ENCODE results near the gene CASKIN2.

CASKIN2 gene

DNA sequence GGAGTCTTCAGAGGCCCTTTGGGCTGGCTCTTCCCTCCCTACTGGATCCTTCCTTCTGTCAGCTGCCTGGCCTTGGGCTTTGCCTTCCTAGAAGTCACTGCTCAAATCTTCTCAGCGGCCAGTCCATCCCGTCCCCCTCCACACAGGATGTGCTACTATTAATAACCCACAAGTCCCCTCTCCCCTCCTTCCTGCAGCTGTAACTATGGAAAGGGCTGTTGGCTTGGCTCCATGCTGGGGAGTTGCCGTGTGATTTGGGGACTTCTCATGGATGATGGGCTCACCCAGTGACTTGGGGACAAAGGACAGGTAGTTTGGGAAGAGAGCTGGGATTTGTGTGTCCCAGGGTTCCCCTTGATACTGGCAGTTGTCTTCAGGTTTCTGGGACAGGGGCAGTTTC lies 39.5 kb downstream of the CASKIN2 start:
- Histone ChIP-seq H3K4me1 (ENCODE audit: control insufficient read depth, insufficient read depth, low read length) (peaks cover 32% of the 10 kb centered on the region), H3K9me3 (ENCODE audit: control insufficient read depth, low read length) (no peaks in the 10 kb centered on the region), H3K36me3 (ENCODE audit: control insufficient read depth, insufficient read depth, low read length) (no peaks in the 10 kb centered on the region), H3K27me3 (ENCODE audit: control insufficient read depth, insufficient read depth, low read length) (no peaks in the 10 kb centered on the region), H3K9ac (ENCODE audit: low read length) (no peak overlapping the region), H3K4me3 (ENCODE audit: low read length) (no peak overlapping the region)

DNA sequence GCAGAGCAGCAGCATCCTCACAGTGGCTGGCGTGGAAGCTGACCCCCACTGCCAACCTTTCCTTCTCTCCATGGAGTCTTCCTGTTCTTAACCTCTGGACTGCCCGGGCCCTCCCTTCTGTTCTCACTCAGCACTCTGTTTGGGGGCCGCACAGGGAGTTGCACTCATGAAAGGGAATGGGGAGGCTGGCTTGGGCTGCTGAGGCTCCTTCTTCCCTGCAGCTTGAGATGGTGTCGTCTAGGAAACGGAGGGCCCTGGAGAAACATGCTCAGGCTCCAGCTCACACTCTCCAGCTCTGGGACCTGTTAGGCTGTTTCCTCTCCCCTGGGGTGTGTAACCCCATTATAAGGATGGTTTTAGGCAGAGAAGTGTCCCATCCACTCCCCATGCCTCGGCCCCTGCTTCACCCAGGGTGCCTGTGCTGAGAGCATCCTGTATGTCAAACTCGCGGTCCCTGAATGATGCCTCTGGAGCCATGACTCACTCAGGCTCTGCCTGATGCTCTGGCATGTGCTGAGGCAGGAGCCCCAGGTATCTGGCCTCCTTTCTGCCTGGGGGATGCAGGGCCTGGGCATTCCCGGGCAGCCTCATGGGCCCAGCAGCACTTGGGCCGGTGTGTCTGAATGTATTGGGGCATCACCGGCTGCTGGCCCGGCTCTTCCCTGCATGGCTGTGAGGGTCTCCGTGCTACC lies 40.0 kb downstream of the CASKIN2 start:
- Histone ChIP-seq H3K4me1 (ENCODE audit: control insufficient read depth, insufficient read depth, low read length) (peaks cover 32% of the 10 kb centered on the region), H3K36me3 (ENCODE audit: control insufficient read depth, insufficient read depth, low read length) (no peaks in the 10 kb centered on the region), H3K9ac (ENCODE audit: low read length) (no peak overlapping the region), H3K9me3 (ENCODE audit: control insufficient read depth, low read length) (no peaks in the 10 kb centered on the region), H3K27me3 (ENCODE audit: control insufficient read depth, insufficient read depth, low read length) (no peaks in the 10 kb centered on the region), H3K4me3 (ENCODE audit: low read length) (no peak overlapping the region)

DNA sequence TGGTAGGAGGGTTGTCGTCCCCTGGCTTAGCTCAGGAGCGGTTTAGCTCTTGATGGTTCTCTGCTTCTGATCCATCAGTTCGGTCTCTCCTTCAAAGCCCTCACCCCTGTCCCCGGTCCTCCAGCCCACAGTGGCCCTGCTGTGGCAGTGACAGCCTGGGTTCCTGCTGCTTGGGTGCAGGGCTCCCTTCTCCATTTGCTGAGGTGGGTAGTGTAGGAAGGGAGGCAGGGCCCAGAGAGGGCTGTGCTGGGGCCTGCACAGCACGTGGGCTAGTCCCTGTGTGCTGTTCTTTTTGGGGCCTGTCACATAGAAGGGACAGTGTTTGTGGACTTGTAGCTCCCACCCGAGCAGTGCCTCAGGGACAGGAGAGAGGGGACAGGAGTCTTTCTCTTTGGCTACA lies 40.6 kb downstream of the CASKIN2 start:
- Histone ChIP-seq H3K36me3 (ENCODE audit: control insufficient read depth, insufficient read depth, low read length) (no peaks in the 10 kb centered on the region), H3K9ac (ENCODE audit: low read length) (no peak overlapping the region), H3K4me3 (ENCODE audit: low read length) (no peak overlapping the region), H3K9me3 (ENCODE audit: control insufficient read depth, low read length) (no peaks in the 10 kb centered on the region), H3K4me1 (ENCODE audit: control insufficient read depth, insufficient read depth, low read length) (peaks cover 32% of the 10 kb centered on the region), H3K27me3 (ENCODE audit: control insufficient read depth, insufficient read depth, low read length) (no peaks in the 10 kb centered on the region)

DNA sequence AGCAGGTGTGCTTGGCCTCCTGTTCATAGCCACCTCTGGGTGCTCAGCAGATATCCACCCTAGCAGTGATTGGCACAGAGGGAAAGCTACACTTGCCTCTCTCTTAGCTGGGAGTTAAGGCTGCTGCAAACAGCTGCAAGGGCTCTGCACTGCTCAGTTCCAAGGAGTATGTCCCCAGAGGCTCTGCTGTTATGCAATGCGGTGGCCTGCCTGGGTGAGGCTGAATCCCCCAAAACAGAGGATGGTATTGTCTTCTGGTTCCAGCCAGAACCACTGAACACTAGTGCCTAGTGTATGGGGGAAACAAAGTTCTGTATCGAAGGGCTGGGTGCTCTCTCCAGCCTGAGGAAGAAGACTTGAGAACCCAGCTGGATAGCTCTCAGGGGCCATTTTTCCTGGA lies 42.1 kb downstream of the CASKIN2 start:
- Histone ChIP-seq H3K9me3 (ENCODE audit: control insufficient read depth, low read length) (no peaks in the 10 kb centered on the region), H3K36me3 (ENCODE audit: control insufficient read depth, insufficient read depth, low read length) (no peaks in the 10 kb centered on the region), H3K9ac (ENCODE audit: low read length) (no peak overlapping the region), H3K27me3 (ENCODE audit: control insufficient read depth, insufficient read depth, low read length) (no peaks in the 10 kb centered on the region), H3K4me3 (ENCODE audit: low read length) (no peak overlapping the region), H3K4me1 (ENCODE audit: control insufficient read depth, insufficient read depth, low read length) (peaks cover 43% of the 10 kb centered on the region)

DNA sequence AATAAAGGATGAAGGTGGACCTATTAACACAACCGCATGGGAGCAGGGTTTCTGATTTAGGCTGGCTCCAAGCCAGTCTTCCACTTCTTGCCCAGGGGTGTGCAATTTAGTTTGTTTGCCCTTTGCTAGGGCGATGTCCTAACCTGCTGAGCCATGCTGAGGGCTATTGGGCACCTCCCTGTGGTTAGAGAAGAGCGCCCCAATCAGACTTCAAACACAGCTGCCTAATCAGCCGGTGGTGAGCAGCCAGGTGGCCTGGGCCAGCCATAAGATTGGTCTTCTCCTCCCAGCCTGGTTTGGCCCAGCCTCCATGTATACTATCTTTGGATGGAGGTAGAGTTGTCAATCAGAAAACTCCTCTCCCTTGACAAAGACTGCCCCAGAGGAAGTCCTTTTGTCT lies 43.2 kb downstream of the CASKIN2 start:
- no peak overlapping the region for H3K4me3 ChIP-seq (ENCODE audit: low read length)
- H3K4me1 ChIP-seq (ENCODE audit: control insufficient read depth, insufficient read depth, low read length): peaks cover 43% of the 10 kb centered on the region
- H3K9ac ChIP-seq (ENCODE audit: low read length): no peak overlapping the region
- no peaks in the 10 kb centered on the region for H3K27me3 ChIP-seq (ENCODE audit: control insufficient read depth, insufficient read depth, low read length)
- no peaks in the 10 kb centered on the region for H3K36me3 ChIP-seq (ENCODE audit: control insufficient read depth, insufficient read depth, low read length)
- no peaks in the 10 kb centered on the region for H3K9me3 ChIP-seq (ENCODE audit: control insufficient read depth, low read length)

DNA sequence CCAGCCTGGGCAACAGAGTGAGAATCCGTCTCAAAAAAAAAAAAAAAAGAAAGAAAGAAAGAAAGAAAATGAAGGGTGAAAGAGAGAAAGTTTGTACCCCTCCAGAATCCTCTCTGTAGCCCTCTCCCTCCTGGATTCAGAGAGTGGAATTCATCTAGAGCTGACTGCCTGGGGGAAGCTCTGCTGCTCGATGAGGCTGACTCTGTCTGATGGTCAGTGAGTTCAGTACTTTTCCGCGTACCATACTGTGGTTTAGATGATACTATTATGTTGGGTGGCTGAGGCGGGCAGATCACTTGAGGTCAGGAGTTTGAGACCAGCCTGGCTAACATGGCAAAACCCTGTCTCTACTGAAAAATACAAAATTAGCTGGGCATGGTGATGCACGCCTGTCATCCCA lies 44.1 kb downstream of the CASKIN2 start:
- H3K4me1 ChIP-seq (ENCODE audit: control insufficient read depth, insufficient read depth, low read length): peaks cover 34% of the 10 kb centered on the region

DNA sequence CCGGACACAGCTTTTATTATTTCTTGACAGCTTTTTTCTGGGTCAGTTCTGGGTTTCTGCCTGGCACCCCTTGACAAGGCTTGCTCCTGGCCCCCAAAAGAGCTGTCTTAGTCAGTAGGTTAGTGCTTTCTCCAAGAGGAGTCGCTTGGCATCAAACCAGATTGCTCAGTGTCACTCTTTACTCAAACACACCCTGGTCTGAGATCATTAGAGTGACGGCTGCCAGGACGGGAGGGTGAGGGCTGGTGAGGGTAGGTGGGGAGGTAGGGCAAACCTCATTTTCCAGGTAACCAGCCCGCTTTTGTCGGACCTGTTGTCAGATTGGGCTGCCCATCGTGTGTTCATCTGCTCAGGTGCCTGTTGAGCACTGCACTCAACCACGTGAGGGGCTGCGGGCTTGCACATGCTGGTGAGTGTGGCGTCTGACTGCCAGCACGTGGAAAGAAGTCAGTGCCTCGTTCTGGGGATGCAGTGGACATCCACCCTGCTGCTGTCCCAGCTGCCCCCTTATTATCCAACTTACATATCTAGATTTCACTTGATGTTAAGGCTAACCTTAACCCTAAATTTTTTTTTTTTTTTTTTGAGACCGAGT lies 46.5 kb downstream of the CASKIN2 start:
- no peaks in the 10 kb centered on the region for H3K9me3 ChIP-seq (ENCODE audit: control insufficient read depth, low read length)
- H3K27me3 ChIP-seq (ENCODE audit: control insufficient read depth, insufficient read depth, low read length): no peaks in the 10 kb centered on the region
- H3K9ac ChIP-seq (ENCODE audit: low read length): no peak overlapping the region
- H3K36me3 ChIP-seq (ENCODE audit: control insufficient read depth, insufficient read depth, low read length): no peaks in the 10 kb centered on the region
- no peak overlapping the region for H3K4me3 ChIP-seq (ENCODE audit: low read length)
- peaks cover 34% of the 10 kb centered on the region for H3K4me1 ChIP-seq (ENCODE audit: control insufficient read depth, insufficient read depth, low read length)

More for the DNA sequence above, 44.1 kb downstream of the CASKIN2 start:
- Histone ChIP-seq H3K9me3 (ENCODE audit: control insufficient read depth, low read length) (no peaks in the 10 kb centered on the region), H3K27me3 (ENCODE audit: control insufficient read depth, insufficient read depth, low read length) (no peaks in the 10 kb centered on the region), H3K4me3 (ENCODE audit: low read length) (no peak overlapping the region), H3K9ac (ENCODE audit: low read length) (no peak overlapping the region), H3K36me3 (ENCODE audit: control insufficient read depth, insufficient read depth, low read length) (no peaks in the 10 kb centered on the region)

DNA sequence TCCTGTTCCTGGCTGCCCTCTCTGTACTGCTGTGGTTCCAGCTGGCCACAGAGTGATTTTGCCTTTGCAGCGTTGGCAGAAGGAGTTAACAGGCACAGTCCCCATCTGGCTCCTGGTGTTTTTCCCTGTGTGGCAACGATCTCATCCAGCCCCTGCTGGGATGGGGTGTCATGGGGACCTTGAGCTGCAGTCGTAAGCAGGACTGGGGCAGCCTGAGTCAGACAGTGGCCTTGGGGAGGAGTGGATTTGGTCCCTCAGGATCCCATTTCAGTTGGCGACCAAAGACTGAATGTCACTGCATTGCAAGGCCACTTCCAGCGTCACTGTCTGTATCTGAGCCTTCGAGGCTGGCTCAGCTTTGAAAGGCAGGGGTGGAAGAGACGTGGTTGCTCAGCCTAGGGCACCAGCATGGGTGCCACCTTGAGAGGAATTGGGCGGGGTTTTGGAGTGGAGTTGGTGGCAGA lies 47.0 kb downstream of the CASKIN2 start:
- Histone ChIP-seq H3K9ac (ENCODE audit: low read length) (no peak overlapping the region), H3K36me3 (ENCODE audit: control insufficient read depth, insufficient read depth, low read length) (no peaks in the 10 kb centered on the region), H3K27me3 (ENCODE audit: control insufficient read depth, insufficient read depth, low read length) (no peaks in the 10 kb centered on the region), H3K4me1 (ENCODE audit: control insufficient read depth, insufficient read depth, low read length) (peaks cover 34% of the 10 kb centered on the region), H3K4me3 (ENCODE audit: low read length) (no peak overlapping the region), H3K9me3 (ENCODE audit: control insufficient read depth, low read length) (no peaks in the 10 kb centered on the region)

DNA sequence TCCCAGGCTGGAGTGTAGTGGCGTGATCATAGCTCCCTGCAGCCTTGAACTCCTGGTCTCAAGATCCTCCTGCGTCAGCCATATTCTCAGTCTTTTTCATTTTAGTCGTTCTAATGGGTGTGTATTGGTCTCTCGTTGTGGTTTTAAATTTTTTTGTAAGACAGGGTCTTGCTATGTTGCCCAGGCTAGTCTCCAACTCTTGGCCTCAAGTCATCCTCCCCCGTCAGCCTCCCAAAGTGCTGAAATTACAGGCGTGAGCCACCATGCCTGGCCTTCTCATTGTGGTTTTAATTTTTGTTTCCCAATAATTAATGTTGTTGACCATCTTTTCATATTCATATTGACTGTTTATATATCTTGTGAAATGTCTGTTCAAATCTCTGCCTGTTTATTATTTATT lies 50.3 kb downstream of the CASKIN2 start:
- Histone ChIP-seq H3K9me3 (ENCODE audit: control insufficient read depth, low read length) (no peaks in the 10 kb centered on the region), H3K36me3 (ENCODE audit: control insufficient read depth, insufficient read depth, low read length) (no peaks in the 10 kb centered on the region), H3K4me1 (ENCODE audit: control insufficient read depth, insufficient read depth, low read length) (peaks cover 27% of the 10 kb centered on the region), H3K9ac (ENCODE audit: low read length) (no peak overlapping the region), H3K27me3 (ENCODE audit: control insufficient read depth, insufficient read depth, low read length) (no peaks in the 10 kb centered on the region), H3K4me3 (ENCODE audit: low read length) (no peak overlapping the region)

DNA sequence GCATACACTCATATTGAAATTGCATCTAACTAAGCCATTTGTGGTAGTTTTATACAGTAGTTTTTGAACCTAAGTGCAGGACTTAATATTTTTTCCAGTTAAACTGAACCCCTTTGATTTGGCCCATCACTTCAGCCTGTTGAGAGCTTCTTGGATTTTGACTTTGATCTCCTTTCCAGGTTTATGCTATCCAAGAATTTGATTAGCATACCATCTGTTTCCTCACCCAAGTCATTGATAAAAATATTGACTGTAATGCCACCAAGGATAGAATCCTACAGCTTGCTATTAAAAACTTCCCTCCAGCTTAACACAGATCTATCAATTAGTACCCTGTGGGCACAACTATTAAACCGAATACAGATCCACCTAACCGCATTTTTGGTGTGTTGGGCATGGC lies 51.7 kb downstream of the CASKIN2 start:
- H3K36me3 ChIP-seq (ENCODE audit: control insufficient read depth, insufficient read depth, low read length): no peaks in the 10 kb centered on the region
- H3K4me3 ChIP-seq (ENCODE audit: low read length): no peak overlapping the region
- H3K9me3 ChIP-seq (ENCODE audit: control insufficient read depth, low read length): no peaks in the 10 kb centered on the region
- H3K27me3 ChIP-seq (ENCODE audit: control insufficient read depth, insufficient read depth, low read length): no peaks in the 10 kb centered on the region
- no peak overlapping the region for H3K9ac ChIP-seq (ENCODE audit: low read length)
- peaks cover 34% of the 10 kb centered on the region for H3K4me1 ChIP-seq (ENCODE audit: control insufficient read depth, insufficient read depth, low read length)

DNA sequence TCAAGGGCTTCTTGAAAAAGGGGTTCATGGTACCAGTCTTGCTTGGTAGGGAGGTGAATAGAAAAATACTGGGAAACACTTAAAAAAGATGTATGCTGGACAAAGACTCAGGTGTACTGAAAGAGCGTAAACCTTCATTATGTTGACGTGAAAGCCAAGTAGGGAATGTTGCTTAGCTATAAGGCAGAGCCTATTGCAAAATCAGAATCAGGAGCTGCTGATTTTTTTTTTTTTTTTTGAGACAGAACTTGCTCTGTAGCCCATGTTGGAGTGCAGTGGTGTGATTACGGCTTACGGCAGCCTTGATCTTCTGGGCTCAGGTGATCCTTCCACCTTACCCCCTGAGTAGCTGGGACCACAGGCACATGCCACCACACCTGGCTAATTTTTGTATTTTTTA lies 55.0 kb downstream of the CASKIN2 start:
- Histone ChIP-seq H3K4me1 (ENCODE audit: control insufficient read depth, insufficient read depth, low read length) (peaks cover 49% of the 10 kb centered on the region), H3K9ac (ENCODE audit: low read length) (peak overlapping the region; percentile 71), H3K9me3 (ENCODE audit: control insufficient read depth, low read length) (no peaks in the 10 kb centered on the region), H3K27me3 (ENCODE audit: control insufficient read depth, insufficient read depth, low read length) (no peaks in the 10 kb centered on the region), H3K4me3 (ENCODE audit: low read length) (no peak overlapping the region), H3K36me3 (ENCODE audit: control insufficient read depth, insufficient read depth, low read length) (no peaks in the 10 kb centered on the region)

DNA sequence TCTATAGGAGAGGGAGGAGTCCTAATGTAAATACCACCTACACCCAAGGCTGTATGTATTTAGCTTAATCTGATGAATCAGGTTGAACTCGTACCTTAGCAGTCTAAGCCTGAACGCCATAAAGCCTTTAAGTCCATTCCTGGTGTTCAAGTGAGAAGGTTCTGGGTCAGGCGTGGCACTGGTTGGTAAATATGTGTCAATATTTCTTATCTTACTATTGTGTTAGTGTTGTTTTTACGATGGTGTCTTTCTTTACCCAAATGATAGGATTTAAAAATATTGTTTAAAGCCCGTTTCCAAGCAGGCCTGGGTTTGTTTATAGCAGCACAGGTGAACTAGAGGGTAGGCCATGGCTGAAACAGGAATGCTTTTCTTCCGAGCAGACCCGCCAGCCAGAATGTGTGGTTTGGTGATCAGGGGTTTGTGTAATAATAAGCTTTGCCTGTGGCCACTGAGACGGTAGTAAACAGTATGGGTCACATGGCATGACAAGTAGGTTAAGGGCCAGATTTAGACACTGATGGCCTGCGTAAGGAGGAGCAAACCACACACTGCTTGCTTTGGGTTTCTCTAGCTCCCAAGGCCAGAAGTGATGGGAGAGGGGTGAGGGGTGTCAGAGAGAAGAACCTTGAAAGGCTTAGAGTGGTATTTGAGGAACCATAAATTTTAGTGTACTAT lies 55.6 kb downstream of the CASKIN2 start:
- Histone ChIP-seq H3K9ac (ENCODE audit: low read length) (peak overlapping the region; percentile 71), H3K4me1 (ENCODE audit: control insufficient read depth, insufficient read depth, low read length) (peaks cover 54% of the 10 kb centered on the region), H3K4me3 (ENCODE audit: low read length) (no peak overlapping the region), H3K27me3 (ENCODE audit: control insufficient read depth, insufficient read depth, low read length) (no peaks in the 10 kb centered on the region), H3K9me3 (ENCODE audit: control insufficient read depth, low read length) (no peaks in the 10 kb centered on the region), H3K36me3 (ENCODE audit: control insufficient read depth, insufficient read depth, low read length) (no peaks in the 10 kb centered on the region)

All from mucosa of stomach (tissue), 1 donor.